NB4 (cell line): ENCODE data around the gene CHMP2A.
"Not testable (repeated sequence)": the region's sequence is repeated elsewhere in the genome, so short reads cannot be mapped to it uniquely, and the experiment has no call there.

ENCODE experiments used
- DNase-seq: peaks from one replicate; pipeline ENCODE4 v3.0.0; 2010; ENCODE audit warnings: low read depth
- H3K4me3 ChIP-seq: one replicate; pipeline ENCODE4 v1.5.1; 2011; ENCODE audit warnings: mild to moderate bottlenecking, low read depth, low read length, moderate library complexity
- CTCF ChIP-seq: IDR thresholded peaks from one replicate; pipeline ENCODE4 v1.5.1; 2012; ENCODE audit warnings: low read depth, low read length
- MAX ChIP-seq: IDR thresholded peaks from 2 replicates; pipeline ENCODE4 v1.6.1; 2011; ENCODE audit warnings: low read depth, low read length
- MYC ChIP-seq: IDR thresholded peaks from 2 replicates; pipeline ENCODE4 v1.6.1; 2011; ENCODE audit warnings: low read depth, low read length
- POLR2A ChIP-seq: IDR thresholded peaks from 2 replicates; pipeline ENCODE4 v1.6.1; 2011; ENCODE audit warnings: mild to moderate bottlenecking; ENCODE audit not compliant: insufficient read length; ENCODE audit errors: extremely low read depth

The CHMP2A gene

GRCh38 chr19:58513213-58513693 is 41.7 kb downstream of the CHMP2A start:
- H3K4me3 ChIP-seq = no peak overlapping the region
- DNase-seq = no peak
- TF ChIP-seq MAX (no peak), CTCF (no peak), POLR2A (no peak), MYC (no peak; the same call in 1 of the 2 replicates)

GRCh38 chr19:58511353-58512208 is 43.3 kb downstream of the CHMP2A start, which contains the start of gene SLC27A5:
Gene SLC27A5, minus strand, starts transcription at chr19:58511992. Its CDS starts 37 bp downstream, at chr19:58511955.
- TF ChIP-seq MYC (no peak), CTCF (no peak), MAX (no peak), POLR2A (no peak)
- DNase-seq = no peak
- H3K4me3 ChIP-seq = no peak within 1 kb of the TSS

GRCh38 chr19:58510084-58510862 is 44.6 kb downstream of the CHMP2A start:
- TF ChIP-seq MYC = no peak
- no peak for TF ChIP-seq POLR2A
- TF ChIP-seq CTCF = no peak
- TF ChIP-seq MAX = no peak
- DNase-seq = no peak
- no peak overlapping the region for H3K4me3 ChIP-seq

- no peak for TF ChIP-seq MYC
- no peak overlapping the region for H3K4me3 ChIP-seq
- no peak for DNase-seq
Measured at GRCh38 chr19:58509731-58510083, 45.2 kb downstream of the CHMP2A start.

- H3K4me3 ChIP-seq, DNase-seq: not testable (repeated sequence)
Measured at GRCh38 chr19:58507602-58508223, 47.2 kb downstream of the CHMP2A start.
